GM21423 (cell line): Measurements from ENCODE around the gene EXOC7.
A peak's percentile ranks its signal among the peaks of the same experiment; 100 is the strongest.

Experiments used
- ATAC-seq: cut with Tn5 transposase; IDR thresholded peaks from one replicate; pipeline ENCODE4 v1.9.1; 2021; ENCODE audit warnings: mild to moderate bottlenecking, moderate library complexity; ENCODE audit not compliant: unreplicated experiment

EXOC7 gene, protein sequence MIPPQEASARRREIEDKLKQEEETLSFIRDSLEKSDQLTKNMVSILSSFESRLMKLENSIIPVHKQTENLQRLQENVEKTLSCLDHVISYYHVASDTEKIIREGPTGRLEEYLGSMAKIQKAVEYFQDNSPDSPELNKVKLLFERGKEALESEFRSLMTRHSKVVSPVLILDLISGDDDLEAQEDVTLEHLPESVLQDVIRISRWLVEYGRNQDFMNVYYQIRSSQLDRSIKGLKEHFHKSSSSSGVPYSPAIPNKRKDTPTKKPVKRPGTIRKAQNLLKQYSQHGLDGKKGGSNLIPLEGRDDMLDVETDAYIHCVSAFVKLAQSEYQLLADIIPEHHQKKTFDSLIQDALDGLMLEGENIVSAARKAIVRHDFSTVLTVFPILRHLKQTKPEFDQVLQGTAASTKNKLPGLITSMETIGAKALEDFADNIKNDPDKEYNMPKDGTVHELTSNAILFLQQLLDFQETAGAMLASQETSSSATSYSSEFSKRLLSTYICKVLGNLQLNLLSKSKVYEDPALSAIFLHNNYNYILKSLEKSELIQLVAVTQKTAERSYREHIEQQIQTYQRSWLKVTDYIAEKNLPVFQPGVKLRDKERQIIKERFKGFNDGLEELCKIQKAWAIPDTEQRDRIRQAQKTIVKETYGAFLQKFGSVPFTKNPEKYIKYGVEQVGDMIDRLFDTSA

DNA sequence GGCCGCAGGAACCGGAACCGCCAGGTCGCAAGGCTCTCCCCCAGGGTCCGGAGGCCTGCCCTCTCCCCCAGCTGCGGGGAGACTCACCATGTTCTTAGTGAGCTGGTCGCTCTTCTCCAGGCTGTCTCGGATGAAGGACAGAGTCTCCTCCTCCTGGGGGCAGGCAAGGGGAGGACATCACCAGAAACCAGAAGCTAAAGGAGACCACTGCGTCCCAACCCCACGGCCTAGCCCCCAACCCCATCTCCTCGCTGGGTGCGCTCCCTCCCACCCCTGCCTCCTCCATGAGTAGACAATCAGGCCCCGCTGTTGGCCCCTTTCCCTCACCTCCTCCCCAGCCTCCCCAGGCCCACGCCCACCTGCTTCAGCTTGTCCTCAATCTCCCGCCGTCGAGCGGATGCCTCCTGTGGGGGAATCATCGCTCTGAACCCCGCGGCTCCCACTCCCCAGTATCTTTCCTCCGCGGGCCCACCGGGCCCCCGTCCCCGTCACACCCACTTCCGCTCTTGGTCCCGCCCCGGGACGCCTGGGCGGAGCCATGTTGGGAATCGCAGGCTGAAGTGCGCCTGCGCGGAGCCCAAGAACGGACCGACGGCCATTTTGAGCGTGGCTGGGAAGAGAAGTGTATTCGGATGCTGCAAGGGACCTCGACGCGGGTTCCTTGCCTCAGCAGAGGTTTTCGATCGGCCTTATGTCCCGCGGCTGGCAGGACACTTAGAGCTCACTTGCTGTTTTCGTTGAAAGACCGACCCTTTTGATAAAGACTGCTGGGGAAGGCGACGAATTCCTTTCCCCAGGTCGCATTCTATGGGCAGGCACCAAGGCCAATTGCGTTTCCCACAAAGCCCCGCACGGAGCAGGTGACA, at the start of gene EXOC7:
Gene EXOC7 (minus strand): TSS at position 514 of the 866 bp plus-strand sequence. CDS start 95 bp downstream, at position 419.
- peak; percentile 84 for ATAC-seq

DNA sequence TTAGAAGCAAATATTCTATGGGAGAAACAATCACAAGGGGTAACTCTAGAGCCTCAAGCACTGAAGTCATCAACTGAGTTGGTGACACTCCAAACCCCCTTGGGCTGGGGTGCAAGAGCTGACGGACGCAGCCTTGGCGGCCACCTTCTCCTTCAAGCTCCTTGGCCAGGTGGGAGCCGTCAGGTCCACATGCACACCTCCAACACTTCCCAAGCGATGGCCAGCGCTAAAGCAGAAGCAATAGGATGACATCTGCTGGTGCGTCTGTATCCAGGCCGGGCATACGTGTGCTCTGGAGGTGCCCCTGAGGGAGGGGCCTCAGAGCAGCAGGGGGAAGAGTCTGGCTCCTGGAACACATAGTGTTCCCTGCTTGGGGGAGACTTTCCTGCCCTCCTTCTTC, 49.6 kb upstream of the EXOC7 start:
- ATAC-seq: no peak

DNA sequence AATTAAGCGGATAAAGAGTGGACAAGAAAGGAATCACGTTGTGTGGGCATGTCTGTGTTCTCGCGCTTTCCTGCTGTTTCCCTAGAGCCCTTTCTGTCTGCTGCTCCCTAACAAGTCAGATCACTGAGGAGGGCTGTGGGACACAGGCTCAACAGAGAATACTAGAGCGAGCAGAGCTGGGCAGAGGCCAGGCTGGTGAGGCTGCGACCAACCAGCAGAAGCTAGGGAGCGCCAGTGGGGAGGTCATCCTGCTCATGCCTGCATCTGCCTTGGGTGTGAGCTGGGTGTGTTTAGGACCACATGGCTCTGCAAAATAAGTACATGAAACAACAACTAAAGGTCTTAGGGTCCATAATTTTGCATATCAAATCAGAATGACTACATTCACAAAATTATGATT, 49.0 kb upstream of the EXOC7 start:
- no peak for ATAC-seq

DNA sequence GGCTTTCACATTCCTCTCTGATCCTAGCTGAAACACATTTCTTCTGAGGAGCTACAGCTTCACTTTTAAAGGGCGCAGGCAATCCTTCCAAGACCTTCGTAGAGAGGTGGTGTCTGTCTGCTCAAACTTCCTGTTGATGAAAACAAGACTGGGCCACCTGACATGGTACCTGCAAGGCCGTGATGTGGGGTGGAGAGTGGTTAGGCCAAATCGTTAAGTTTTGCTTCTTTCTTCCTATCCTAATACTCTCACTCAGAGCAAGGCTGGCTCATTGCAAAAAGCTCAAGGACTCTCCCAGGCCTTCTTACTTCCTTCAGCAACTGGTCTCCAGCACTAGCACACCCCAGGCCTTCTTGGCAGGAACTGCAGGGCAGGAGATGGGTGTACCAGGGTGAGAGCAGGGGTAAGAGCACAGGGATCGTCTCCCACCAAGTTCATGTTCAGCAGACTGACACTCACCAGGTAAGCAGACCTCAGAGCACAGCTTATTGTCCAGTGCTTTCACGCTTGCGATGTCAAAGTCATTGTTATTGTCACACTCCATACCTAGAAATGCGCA, 48.4 kb upstream of the EXOC7 start:
- no peak for ATAC-seq

DNA sequence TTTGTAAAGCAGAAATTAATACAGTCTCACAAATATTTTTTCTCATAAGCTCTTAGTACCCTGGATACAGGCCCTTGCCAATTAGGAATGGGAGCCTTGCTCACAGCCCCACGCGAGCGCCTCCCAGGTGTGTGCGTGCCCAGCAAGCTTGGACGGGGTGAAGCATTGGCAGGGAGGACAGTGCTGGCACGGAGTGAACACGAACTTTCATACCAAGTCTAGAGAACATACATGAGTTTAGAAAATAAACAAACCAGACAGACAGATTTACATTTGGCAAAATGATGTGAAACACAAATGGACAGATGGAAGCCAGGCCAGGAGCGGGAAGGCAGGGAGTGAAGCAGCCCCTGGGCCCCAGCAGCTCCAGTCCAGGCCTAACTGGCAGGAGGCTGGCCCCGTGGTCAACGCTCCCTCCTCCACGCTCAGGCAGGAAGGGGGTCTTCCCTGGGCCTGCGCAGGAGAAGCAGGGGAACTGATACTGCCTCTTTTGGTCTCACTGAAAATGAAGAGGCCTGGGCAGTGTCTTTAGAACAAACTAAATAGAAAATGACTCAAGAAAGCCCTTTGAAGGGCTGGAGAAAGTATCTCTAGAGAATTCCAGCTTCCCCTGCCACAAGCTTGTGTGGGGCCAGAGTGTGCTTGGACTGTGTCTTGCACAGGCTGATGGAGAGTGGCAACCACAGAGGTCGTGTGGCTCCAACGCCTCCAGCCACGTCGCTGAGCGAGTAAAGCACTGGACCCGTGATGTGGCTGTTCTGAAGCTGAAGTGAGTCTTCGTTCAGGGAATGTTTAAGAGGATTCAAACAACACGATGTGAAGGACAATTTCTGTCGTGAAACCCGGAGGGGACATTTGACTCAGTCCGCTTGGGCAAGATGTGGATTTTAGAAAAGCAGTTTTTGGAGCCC, 47.4 kb upstream of the EXOC7 start:
- ATAC-seq: no peak

DNA sequence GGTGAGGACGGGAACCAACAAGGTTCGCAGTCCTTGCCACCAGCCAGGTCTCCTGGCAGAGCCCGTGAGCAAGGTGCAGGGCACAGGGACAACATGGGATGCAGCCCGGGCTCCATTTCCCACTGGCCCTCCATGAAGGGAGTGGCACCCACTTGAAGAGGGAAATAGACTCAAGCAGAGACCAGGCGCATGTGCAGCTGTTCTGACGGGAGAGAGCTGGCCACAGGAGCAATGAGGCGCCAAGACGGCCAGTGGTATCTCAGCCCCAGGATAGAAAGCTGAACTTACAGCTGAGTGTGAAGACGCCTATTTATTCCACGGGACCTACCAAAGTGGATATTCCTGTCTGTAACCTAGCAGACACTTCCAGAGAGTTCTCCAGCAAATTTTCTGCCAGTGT, 45.6 kb upstream of the EXOC7 start:
- no peak for ATAC-seq

DNA sequence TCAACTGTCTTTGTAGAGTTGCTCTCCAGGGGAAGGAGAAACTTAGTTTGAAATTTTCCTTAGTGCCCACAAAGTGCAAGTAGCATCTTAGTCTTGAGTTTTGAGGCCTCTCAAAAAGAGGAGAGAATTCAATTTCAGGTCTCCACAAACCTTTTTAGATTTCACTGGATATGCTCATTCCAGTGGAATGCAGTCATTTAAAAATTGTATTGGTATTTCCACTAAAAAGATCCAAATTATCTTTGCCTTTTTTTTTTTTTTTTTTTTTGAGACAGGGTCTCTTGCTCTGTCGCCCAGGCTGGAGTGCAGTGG, 44.4 kb upstream of the EXOC7 start:
- ATAC-seq: no peak

DNA sequence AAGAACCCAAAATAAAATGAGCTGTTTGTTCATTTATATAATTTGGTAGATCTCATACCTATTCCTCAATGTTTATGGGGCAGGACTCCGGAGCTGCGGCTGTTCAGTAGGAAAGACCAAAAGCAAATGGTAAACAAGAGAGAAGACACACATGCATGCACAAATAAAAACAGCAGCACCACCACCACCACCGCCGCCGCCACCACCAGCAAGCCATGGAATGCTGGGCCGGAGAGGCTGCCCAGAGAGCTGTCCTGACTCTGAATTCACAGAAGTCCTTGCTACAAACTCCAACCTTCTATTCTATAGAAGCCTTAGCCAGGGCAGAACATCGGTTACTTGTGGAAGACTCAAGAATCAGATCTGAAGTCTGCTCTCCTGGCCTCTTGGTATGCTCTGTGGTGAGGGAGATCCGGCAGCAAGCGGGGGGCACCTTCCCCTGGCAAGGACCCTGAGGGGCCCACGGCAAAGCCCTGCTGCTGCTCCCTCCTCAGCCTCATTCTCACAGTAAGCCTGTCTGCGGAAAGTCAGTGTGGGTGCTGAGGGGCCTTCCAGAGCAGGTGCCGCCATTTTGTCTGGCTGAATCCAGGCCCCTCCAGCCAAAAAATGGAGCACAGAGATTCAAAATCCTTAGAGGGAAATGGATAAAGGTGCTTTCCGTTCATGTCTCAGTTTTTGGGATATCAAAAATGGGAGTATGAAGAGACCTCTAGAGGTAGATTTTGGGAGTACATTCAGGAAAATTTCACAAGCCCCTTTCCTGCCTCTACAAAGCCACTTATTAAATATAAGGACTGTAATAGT, 43.8 kb upstream of the EXOC7 start:
- ATAC-seq: no peak

DNA sequence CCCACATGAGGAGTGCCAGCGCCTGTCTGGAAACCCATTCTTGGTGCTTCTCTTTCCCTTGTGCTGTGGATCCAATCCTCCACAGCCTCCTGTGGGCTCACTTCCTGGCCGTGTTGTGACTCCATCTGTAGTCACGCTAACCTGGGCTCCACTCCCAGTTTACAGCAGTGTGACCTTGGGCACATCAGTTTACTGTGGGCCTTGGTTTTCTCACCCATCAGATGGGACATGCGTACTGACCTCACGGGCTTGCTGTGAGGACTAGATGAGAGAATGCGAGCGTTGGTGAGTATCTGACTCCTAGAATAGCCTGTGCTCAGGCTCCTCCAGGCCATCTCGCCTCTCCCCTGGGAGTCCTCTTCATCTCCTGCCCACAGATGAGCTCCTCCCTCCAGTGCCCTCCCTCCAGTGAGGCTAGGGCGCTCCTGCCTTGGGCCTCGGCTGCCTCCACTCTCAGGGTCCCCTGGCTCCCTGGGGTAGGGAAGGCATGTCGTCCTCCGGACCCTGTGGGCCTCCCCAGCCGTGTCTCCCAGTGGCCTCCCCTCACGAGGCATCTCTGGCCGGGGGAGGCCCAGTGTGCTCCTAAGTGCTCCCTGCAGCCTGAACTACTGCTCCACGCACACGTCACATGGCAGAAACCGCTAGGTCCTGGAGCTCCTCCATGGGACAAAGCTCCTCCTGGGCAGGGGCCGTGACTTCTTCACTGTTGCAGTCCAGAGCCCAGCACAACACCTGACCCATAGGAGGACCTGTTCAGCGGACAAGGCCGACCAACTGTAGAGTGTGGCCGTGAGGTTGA, 42.7 kb upstream of the EXOC7 start:
- no peak for ATAC-seq

DNA sequence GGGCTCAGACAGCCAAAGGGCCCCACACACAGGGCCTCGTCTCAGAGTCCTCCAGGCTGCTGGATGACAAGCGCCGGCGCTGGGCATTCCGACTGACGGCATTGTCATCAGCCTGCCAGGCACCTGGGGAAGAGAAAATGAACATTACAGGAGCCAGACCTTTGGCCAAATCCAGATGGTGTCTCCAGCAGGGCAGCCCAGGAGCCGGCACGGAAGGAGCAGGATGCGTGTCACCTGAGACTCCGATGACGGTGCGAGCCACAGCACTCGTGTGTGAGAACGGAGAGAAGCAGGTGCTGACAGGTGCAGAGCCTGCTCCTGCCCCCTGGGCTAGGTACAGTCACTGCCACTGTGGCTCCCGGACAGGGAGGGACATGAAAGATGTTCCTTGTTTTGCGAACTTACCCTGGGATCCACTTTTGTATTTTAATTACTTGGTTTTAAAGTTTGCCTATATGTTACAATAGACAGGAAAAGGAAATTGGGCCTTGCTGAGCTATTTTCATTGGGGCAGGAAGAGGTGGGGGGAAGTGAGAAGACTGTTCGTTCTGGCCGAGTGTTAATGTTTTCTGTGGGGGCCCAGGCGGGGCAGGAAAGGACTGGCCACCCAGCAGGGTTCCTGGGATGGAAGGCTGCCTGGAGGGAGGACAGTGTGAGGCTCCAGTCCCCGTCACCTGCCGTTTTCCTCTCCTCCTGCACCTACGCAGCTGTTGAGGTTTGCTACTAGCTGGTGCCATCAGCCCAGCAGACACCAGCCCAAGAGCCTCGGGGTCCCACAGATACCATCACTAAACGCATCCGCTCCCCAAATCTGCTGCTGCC, 41.9 kb upstream of the EXOC7 start:
- ATAC-seq: no peak

DNA sequence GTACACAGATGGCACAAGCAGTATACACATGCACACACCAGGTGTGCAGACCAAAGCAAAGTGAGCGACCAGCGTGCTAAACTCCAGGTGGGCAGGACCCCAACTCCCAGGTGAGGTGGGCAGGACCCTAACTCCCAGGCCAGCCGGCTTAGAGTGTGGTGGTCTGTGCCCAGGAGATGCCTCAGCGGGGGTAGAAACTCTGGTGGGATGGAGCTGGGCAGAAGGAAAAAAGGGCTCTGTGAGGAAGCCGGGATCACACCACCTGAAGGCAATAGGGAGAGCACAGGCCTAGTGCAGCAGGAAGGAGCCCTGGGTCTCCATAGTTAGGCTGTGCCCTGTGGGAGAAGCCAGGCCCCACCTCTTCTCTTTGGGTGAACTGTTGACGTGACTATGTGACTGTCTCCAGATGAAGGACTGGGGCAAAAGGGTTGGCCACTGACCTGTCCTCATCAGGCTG, 39.0 kb upstream of the EXOC7 start:
- no peak for ATAC-seq

DNA sequence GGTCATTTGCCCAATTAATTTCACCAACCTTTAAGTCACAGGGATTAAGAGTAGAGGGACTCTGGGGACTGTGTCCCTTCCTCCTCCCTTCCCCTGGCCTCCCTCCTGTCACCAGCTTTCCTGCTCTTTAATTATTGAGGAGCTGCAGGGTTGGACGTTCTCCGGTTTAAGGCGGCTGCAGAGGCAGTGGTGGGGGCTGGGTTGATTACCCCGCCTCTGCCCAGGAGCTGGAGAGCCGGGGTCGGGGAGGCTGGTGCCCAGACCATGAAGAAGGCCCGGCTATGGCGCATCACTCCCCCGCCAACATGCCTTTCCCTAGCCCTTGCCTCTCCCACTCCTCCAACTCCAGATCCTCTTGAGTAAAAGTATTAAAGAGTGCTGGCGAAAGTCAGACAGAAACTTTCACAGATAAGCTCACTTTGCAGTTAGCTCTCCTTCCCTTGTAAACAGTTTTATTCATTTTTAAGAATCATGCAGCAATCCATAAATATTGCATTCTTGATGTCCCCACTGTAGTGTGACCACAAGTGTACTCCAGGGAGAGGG, 38.5 kb upstream of the EXOC7 start:
- no peak for ATAC-seq

DNA sequence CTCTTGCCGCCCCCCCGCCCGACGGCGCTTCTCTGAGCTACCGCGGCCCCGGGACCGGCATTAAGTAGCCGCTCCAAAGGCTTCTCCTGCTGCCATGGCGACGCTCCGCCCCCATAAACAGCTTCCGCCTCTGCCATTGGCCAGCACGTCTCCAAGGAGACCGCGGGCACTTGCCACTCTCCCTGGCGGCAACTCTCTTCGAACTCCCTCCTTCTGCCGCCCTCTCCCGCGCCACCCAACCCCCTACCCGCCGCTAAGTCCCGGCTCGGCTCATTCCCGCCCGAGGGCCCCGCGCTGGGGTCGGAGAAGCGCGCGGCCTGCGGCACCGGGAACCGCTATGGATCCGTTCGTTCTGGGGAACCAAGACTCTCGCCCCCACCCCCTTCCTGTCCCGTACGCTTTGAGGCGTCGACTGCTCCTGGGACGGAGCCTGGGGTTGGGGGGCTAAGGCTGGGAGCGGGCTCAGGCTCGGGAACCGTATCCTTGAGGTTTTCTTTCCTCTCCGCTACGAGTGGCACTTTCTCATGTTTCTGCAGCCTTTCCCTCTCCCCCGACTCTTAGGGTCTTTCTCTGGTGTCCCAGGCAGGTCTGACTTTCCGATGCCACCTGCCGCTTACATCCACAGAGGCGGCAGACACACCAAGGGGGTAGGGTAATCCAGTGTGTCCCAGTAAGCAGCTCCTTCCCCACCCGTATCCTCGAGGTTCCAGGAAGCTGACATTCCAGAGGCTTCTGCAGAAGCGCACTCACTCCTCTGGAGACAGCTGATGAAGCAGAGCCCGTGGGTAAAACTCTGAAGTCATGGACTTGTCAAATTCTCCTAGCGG, 37.8 kb upstream of the EXOC7 start, which contains the start of gene FOXJ1:
Gene FOXJ1 (minus strand): TSS at position 34 of the 827 bp plus-strand sequence. CDS start 850 bp downstream, outside the sequence.
- ATAC-seq: peak; percentile 54

DNA sequence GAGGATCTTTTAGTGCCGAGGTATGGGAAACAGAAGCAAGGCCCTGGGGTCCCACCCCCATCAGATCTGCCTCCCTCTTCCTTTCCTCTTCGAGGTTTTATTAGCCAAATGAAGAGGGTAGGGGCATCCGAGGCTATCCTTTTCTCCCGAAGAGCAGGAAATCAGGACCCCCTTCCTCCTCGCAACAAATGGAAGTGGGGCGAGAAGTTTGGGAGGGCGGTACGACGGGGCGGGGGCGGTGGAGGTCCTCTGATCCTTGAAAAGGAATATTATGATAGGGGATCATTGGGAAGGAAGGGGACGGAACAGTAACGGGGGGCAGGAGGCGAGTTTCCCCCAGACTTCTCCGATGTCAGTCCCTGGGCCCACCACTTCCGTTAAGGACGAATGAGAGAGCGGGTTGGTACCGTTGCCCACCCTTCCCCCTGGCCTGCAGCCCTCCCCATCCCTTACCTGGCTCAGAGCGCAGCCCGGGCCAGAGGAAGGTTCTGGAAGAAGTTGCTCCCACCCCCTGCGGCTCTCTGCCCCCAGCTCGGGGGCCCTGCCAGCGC, 37.1 kb upstream of the EXOC7 start:
- no peak for ATAC-seq

DNA sequence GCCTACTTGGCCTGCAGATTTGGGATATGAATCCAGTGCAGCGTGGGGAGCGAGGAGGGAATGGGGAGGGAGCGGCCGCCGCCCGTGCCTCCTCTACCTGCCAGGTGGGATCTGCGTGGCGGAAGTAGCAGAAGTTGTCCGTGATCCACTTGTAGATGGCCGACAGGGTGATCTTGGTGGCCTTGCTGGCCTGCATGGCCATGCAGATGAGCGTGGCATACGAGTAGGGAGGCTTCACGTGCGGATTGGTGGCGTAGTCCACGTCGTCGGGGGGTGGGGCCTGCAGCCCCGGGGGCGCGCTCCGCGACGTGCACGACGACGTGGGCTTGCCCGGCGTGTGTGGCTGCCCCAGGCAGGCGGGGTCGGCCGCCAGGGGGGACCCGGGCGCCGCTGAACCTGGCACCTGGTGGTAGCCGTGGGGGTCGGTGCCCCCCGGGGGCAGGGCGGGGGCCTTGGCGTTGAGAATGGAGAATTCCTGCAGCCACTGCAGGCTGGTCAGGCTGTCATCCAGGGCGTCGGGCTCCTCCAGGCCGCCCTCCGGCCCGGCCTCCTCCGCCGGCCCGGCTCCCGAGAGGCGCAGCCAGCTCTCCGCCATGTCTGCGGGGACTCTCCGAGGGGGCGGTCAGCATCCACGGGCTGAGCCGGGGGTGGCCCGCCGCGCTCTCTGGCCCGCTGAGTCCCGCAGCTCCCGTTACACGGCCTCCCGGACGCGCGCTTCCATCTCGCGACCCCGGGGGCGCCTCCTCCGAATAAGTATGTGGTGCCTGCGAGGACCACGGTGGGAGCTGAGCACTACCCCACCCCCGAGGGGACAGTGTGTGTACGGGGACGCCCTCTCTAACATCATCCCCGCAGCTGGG, 36.4 kb upstream of the EXOC7 start:
- ATAC-seq: no peak
